MCF 10A (cell line): ENCODE data around the gene PTBP3. TPM values are rescaled to one million over a fixed set of nuclear protein-coding genes. Genes with fewer than 3 reads are reported as not detected.
"Not testable (repeated sequence)": the region's sequence is repeated elsewhere in the genome, so short reads cannot be mapped to it uniquely, and the experiment has no call there.

Source experiments
- BruUV-seq: library from RNA; stranded (reverse); fragments of 400-500 nt; replicated peaks from 2 replicates; lab custom pipeline; 2021; lab: Mats Ljungman, UMichigan
- CTCF ChIA-PET: fragments of 300-600 bp; sonication (Branson Sonifier 250); formaldehyde crosslinking; extraction: SDS; loops from one replicate; lab custom pipeline; 2021; ENCODE audit warnings: antibody characterized with exemption, inconsistent platforms; lab: Yijun Ruan, JAX
- POLR2A ChIA-PET: fragments of 300-600, 350-650 bp; sonication (Branson Sonifier 250); formaldehyde crosslinking; extraction: SDS; loops from one replicate; lab custom pipeline; 2020; ENCODE audit warnings: antibody characterized with exemption, inconsistent platforms; lab: Yijun Ruan, JAX
- DNase-seq: peaks from one replicate; pipeline ENCODE4 v3.0.0-alpha.2; 2018; ENCODE audit not compliant: unreplicated experiment
- H3K27ac Mint-ChIP-seq: one replicate; pipeline ENCODE4 v1.8.0; 2022; ENCODE audit warnings: mild to moderate bottlenecking, low read depth, mixed read lengths; ENCODE audit not compliant: unreplicated experiment
- H3K27me3 Mint-ChIP-seq: one replicate; pipeline ENCODE4 v1.8.0; 2022; ENCODE audit warnings: mixed read lengths; ENCODE audit not compliant: insufficient read depth, unreplicated experiment
- H3K36me3 Mint-ChIP-seq: one replicate; pipeline ENCODE4 v1.8.0; 2022; ENCODE audit warnings: mild to moderate bottlenecking, moderate library complexity, mixed read lengths; ENCODE audit not compliant: insufficient read depth, unreplicated experiment
- H3K4me1 Mint-ChIP-seq: one replicate; pipeline ENCODE4 v1.8.0; 2022; ENCODE audit warnings: mixed read lengths; ENCODE audit not compliant: insufficient read depth, unreplicated experiment
- H3K4me3 Mint-ChIP-seq: one replicate; pipeline ENCODE4 v1.8.0; 2022; ENCODE audit warnings: mild to moderate bottlenecking, moderate library complexity, mixed read lengths; ENCODE audit not compliant: unreplicated experiment
- H3K9me3 Mint-ChIP-seq: one replicate; pipeline ENCODE4 v1.8.0; 2022; ENCODE audit warnings: mixed read lengths; ENCODE audit not compliant: unreplicated experiment
- intact Hi-C: fragments of 100-400 bp; cut with micrococcal nuclease; formaldehyde crosslinking; loops from 2 replicates; pipeline ENCODE4 v1.14.1; 2022
- total RNA-seq: library from RNA; stranded (reverse); gene quantifications from 2 replicates; pipeline ENCODE4 v1.2.3, GENCODE V29; 2022
- TF ChIP-seq, protein P1 (sequence below): fragments of 200-600 bp; IDR thresholded peaks from one replicate; pipeline ENCODE4 v1.8.0; 2022; ENCODE audit warnings: antibody characterized with exemption, mild to moderate bottlenecking; ENCODE audit not compliant: unreplicated experiment

The PTBP3 gene
- total RNA-seq, 1 experiment from 2014 or later: 79.2 TPM

DNA sequence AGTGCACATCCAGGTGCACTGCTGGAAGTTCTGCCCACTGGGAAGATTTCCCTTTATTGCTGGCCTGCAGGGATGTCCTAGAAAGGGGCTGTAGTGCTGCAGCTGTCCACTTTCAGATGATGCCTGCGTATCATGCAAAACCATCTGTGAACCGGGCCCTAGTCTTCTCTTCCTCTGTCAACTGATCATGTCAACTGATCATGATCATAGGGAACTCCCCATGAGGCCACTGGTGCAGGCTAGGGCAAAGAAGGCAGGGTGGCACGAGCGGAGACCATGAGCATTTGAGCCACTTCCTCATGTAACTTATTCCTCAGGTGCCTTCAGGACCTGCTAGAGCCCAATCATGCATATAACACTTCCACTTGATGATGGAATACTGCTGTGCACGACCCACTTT is 41.9 kb upstream of the PTBP3 start:
- Mint-ChIP-seq H3K9me3 (no peaks in the 10 kb centered on the region), H3K4me1 (peaks cover 14% of the 10 kb centered on the region), H3K27me3 (no peaks in the 10 kb centered on the region), H3K27ac (no peak overlapping the region), H3K36me3 (no peaks in the 10 kb centered on the region), H3K4me3 (no peak overlapping the region)
- CTCF ChIA-PET: interaction anchor here (4.0 kb wide), 1 partner anchor 262 kb away, joined by 13 read pairs; no protein-coding TSS in a partner anchor
- no TSS peak for BruUV-seq
- no peak for DNase-seq
- TF ChIP-seq, protein P1, sequence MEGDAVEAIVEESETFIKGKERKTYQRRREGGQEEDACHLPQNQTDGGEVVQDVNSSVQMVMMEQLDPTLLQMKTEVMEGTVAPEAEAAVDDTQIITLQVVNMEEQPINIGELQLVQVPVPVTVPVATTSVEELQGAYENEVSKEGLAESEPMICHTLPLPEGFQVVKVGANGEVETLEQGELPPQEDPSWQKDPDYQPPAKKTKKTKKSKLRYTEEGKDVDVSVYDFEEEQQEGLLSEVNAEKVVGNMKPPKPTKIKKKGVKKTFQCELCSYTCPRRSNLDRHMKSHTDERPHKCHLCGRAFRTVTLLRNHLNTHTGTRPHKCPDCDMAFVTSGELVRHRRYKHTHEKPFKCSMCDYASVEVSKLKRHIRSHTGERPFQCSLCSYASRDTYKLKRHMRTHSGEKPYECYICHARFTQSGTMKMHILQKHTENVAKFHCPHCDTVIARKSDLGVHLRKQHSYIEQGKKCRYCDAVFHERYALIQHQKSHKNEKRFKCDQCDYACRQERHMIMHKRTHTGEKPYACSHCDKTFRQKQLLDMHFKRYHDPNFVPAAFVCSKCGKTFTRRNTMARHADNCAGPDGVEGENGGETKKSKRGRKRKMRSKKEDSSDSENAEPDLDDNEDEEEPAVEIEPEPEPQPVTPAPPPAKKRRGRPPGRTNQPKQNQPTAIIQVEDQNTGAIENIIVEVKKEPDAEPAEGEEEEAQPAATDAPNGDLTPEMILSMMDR: no peak
- POLR2A ChIA-PET: interaction anchor here (0.7 kb wide), 1 partner anchor 133 kb away, joined by 3 read pairs; no protein-coding TSS in a partner anchor
- intact Hi-C loops: loop anchor here (10.0 kb wide), 1 partner anchor 289 kb away; no protein-coding TSS in a partner anchor

- H3K27ac Mint-ChIP-seq, H3K36me3 Mint-ChIP-seq, H3K9me3 Mint-ChIP-seq, H3K4me3 Mint-ChIP-seq, DNase-seq, BruUV-seq, H3K27me3 Mint-ChIP-seq, POLR2A ChIA-PET: not testable (repeated sequence)
- CTCF ChIA-PET: interaction anchor here (2.5 kb wide), 1 partner anchor 13 kb away, joined by 8 read pairs; no protein-coding TSS in a partner anchor
- intact Hi-C loops: loop anchor here (10.0 kb wide), 1 partner anchor 291 kb away; no protein-coding TSS in a partner anchor
- H3K4me1 Mint-ChIP-seq: peaks cover 14% of the 10 kb centered on the region
These were observed 40.8 kb upstream of the PTBP3 start for GRCh38 chr9:112374232-112374631.

- H3K27ac Mint-ChIP-seq, DNase-seq, H3K36me3 Mint-ChIP-seq, POLR2A ChIA-PET, H3K9me3 Mint-ChIP-seq, H3K27me3 Mint-ChIP-seq, H3K4me3 Mint-ChIP-seq, BruUV-seq: not testable (repeated sequence)
- H3K4me1 Mint-ChIP-seq: peaks cover 13% of the 10 kb centered on the region
- intact Hi-C loops: loop anchor here (10.0 kb wide), 1 partner anchor 291 kb away; no protein-coding TSS in a partner anchor
- CTCF ChIA-PET: interaction anchor here (1.9 to 2.5 kb wide), 2 partner anchors 12 to 261 kb away, joined by 8 read pairs; no protein-coding TSS in a partner anchor
These were observed 40.2 kb upstream of the PTBP3 start for GRCh38 chr9:112373666-112374065.

DNA sequence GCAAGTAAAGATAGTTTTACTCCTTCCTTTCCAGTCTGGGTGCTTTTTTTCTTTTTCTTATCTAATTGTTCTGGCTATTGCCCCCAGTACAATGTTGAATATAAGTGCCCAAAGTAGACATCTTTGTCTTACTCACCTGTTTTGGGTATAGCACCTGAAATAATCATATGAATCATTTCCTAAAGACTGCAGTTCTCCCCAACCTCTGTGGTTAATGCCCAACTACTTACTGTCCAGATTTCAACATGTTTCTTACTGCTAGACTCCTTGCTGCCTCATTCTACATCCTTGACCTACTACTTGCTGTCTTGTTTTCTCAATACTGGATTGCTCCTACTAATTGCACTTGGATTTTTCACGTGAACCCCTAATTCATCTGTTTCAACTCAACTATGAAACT is 37.6 kb upstream of the PTBP3 start:
- peak; percentile 14 for DNase-seq
- Mint-ChIP-seq H3K4me3 (no peak overlapping the region), H3K9me3 (peaks cover 7% of the 10 kb centered on the region), H3K4me1 (no peaks in the 10 kb centered on the region), H3K27me3 (no peaks in the 10 kb centered on the region), H3K36me3 (no peaks in the 10 kb centered on the region), H3K27ac (no peak overlapping the region)
- BruUV-seq: no TSS peak
- TF ChIP-seq, protein P1: no peak
- ChIA-PET POLR2A (interaction anchor here (0.7 to 1.5 kb wide), 5 partner anchors 8 to 642 kb away, joined by 3 to 12 read pairs (median 3); partner anchors contain the start of genes HSDL2 and INIP), CTCF (interaction anchor here (0.6 to 1.5 kb wide), 3 partner anchors 11 to 522 kb away, joined by 3 to 6 read pairs (median 3); no protein-coding TSS in a partner anchor)
- intact Hi-C loops: loop anchor here (10.0 kb wide), 1 partner anchor 294 kb away; no protein-coding TSS in a partner anchor

DNA sequence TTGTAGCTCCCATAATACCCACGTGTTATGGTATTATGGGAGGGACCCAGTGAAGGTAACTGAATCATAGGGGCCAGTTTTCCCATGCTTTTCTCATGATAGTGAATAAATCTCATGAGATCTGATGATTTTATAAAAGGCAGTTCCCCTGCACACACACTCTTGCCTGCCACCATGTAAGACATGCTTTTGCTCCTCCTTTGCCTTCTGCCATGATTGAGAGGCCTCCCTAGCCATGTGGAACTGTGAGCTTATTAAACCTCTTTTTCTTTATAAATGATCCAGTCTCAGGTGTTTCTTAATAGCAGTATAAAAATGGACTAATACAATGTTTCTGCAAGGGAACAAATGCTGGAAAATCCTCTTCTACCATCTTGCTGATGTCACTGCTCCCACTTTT is 36.4 kb upstream of the PTBP3 start:
- no peaks in the 10 kb centered on the region for H3K4me1 Mint-ChIP-seq
- H3K27ac Mint-ChIP-seq: no peak overlapping the region
- ChIA-PET POLR2A (interaction anchor here (1.5 kb wide), 1 partner anchor 9 kb away, joined by 12 read pairs; the partner anchor contains the start of gene HSDL2), CTCF (interaction anchor here (0.6 to 1.5 kb wide), 8 partner anchors 8 to 533 kb away, joined by 3 to 6 read pairs (median 3); partner anchors contain the start of gene HSDL2)
- no peaks in the 10 kb centered on the region for H3K36me3 Mint-ChIP-seq
- DNase-seq: no peak
- no peaks in the 10 kb centered on the region for H3K27me3 Mint-ChIP-seq
- no peak overlapping the region for H3K4me3 Mint-ChIP-seq
- intact Hi-C loops: loop anchor here (10.0 kb wide), 2 partner anchors 295 to 605 kb away; no protein-coding TSS in a partner anchor
- BruUV-seq: no TSS peak
- H3K9me3 Mint-ChIP-seq: peaks cover 17% of the 10 kb centered on the region
- TF ChIP-seq, protein P1: no peak
